Fibroblast of mammary gland (primary cell): ENCODE results near the gene CCND2.
"Not testable (repeated sequence)": the region's sequence is repeated elsewhere in the genome, so short reads cannot be mapped to it uniquely, and the experiment has no call there.

Experiments used
- DNase-seq: peaks from one replicate; pipeline ENCODE4 v3.0.0-alpha.2; 2010; ENCODE audit warnings: low read depth
- H3K4me3 ChIP-seq: 2 replicates; pipeline ENCODE4 v1.5.1; 2011; ENCODE audit warnings: low read depth, mild to moderate bottlenecking, low read length, moderate library complexity; ENCODE audit not compliant: control insufficient read depth
- TF ChIP-seq, protein P1 (sequence below): conservative IDR thresholded peaks from 2 replicates; pipeline ENCODE4 v1.5.1; 2011; ENCODE audit warnings: low read depth, low read length, inconsistent platforms; ENCODE audit not compliant: control insufficient read depth, insufficient read depth

CCND2 gene

GRCh38 chr12:4238577-4238976 lies 35.0 kb upstream of the CCND2 start:
- no peak for DNase-seq
- H3K4me3 ChIP-seq, result no peak overlapping the region
- TF ChIP-seq, protein P1, sequence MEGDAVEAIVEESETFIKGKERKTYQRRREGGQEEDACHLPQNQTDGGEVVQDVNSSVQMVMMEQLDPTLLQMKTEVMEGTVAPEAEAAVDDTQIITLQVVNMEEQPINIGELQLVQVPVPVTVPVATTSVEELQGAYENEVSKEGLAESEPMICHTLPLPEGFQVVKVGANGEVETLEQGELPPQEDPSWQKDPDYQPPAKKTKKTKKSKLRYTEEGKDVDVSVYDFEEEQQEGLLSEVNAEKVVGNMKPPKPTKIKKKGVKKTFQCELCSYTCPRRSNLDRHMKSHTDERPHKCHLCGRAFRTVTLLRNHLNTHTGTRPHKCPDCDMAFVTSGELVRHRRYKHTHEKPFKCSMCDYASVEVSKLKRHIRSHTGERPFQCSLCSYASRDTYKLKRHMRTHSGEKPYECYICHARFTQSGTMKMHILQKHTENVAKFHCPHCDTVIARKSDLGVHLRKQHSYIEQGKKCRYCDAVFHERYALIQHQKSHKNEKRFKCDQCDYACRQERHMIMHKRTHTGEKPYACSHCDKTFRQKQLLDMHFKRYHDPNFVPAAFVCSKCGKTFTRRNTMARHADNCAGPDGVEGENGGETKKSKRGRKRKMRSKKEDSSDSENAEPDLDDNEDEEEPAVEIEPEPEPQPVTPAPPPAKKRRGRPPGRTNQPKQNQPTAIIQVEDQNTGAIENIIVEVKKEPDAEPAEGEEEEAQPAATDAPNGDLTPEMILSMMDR, result no peak

- no peak overlapping the region for H3K4me3 ChIP-seq
- TF ChIP-seq, protein P1, result no peak
- no peak for DNase-seq
These were observed 33.8 kb upstream of the CCND2 start for GRCh38 chr12:4239746-4240145.

DNA sequence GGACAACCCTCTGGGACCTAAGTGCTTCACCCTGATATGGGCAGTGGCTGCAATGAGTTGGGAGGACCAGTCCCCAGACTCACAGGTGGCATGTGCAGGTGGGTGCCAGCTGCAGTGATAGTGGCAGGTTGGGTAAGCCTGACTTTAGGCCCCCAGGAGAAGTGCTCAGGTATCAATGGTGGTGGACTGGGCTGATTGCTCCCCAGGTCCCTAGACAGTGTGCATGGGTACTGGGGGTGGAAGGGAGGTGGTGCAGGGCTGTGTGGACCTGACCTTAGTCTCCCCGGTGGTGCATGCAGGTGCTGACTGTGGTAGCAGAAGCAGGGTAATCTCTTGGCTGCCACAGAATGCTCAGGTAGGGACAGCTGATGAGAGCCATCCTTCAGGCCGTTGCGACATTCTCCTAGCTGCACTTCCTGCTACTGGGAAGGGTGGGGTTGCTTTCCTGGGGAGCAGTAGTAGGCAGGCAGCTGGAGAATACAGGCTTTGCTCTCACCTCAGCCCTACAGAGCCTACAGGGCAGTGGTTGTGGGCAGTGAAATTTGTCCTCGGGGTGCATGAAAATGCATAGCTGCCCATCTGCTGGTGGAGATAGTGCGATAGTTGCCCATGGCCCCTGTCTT lies 33.3 kb upstream of the CCND2 start:
- H3K4me3 ChIP-seq, result no peak overlapping the region
- DNase-seq, result no peak
- TF ChIP-seq, protein P1, result no peak

- DNase-seq, result no peak
- TF ChIP-seq, protein P1, result no peak
- no peak overlapping the region for H3K4me3 ChIP-seq
These were observed 32.6 kb upstream of the CCND2 start for GRCh38 chr12:4240981-4241380.

DNA sequence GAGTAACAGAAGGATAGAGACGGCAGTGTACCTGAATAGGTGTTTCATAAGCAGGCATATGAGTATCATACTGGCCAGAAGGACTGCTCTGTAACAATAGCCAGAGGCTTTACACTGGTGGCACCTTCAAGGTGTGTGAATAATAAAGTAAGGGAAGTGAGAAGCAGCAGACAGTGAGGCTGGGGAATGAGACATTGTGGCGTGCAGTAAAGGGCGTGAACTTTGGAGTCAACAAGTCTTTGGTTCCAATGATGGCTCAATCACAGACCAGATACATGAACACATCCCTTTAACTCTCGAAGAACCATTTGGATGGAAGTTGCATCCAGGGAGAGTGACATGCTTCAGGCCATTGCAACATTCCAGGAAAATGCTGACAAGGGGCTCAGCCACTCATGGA lies 32.0 kb upstream of the CCND2 start:
- TF ChIP-seq, protein P1, result no peak
- H3K4me3 ChIP-seq, result no peak overlapping the region
- DNase-seq, result no peak

- TF ChIP-seq, protein P1, result no peak
- DNase-seq, result no peak
- H3K4me3 ChIP-seq, result no peak overlapping the region
These were observed 31.0 kb upstream of the CCND2 start for GRCh38 chr12:4242595-4242994.

DNA sequence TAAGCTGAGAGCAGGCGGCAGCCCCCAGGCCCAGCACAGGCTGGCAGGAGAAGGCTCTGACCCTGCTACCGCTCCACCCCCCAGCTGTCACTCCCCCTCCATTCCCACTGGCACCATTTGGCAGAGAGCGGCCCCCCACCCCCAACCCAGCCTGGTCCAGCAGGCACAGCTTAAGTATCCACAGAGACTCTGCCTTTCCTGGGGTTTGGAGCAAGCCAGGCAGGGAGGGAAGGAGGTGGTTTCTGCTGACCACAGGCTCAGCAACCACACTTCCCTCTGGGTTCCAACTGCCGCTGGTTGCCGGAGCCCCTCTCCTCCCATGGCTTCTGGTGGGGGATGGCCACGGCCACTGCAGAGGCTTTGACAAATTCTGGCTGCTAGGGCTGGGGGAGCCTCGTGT lies 30.5 kb upstream of the CCND2 start:
- no peak for DNase-seq
- H3K4me3 ChIP-seq, result no peak overlapping the region
- TF ChIP-seq, protein P1, result no peak

DNA sequence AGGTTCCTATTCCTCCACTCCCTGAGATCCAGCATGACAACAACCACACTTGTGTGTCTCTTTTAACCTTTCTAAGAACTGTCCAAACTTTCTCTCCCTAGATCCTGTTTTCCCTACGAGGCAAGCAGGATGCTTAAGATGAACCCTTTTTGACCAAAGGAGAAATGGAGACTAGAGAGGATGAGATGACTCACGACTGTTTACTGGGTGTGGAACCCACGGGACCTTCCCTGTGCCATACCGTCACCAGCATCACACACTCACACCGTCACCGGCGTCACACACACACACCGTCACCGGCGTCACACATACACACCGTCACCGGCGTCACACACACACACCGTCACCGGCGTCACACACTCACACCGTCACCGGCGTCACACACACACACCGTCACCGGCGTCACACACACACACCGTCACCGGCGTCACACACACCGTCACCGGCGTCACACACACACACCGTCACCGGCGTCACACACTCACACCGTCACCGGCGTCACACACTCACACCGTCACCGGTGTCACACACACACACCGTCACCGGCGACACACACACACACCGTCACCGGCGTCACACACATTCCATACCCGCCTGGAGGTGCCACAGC lies 30.0 kb upstream of the CCND2 start:
- H3K4me3 ChIP-seq, DNase-seq: not testable (repeated sequence)
